Epithelial cell of esophagus (primary cell): ENCODE measurements around the gene TNS3.

Experiments
- DNase-seq: peaks from one replicate; pipeline ENCODE4 v3.0.0; 2010; ENCODE audit warnings: low read depth
- H3K4me3 ChIP-seq: 2 replicates; pipeline ENCODE4 v1.5.1; 2011; ENCODE audit warnings: mild to moderate bottlenecking, low read length, control low read depth
- CTCF ChIP-seq: IDR thresholded peaks from 2 replicates; pipeline ENCODE4 v1.5.1; 2011; ENCODE audit warnings: low read depth, mild to moderate bottlenecking, low read length, control low read depth, inconsistent platforms; ENCODE audit not compliant: insufficient read depth; ENCODE audit errors: missing control alignments

TNS3 gene

DNA sequence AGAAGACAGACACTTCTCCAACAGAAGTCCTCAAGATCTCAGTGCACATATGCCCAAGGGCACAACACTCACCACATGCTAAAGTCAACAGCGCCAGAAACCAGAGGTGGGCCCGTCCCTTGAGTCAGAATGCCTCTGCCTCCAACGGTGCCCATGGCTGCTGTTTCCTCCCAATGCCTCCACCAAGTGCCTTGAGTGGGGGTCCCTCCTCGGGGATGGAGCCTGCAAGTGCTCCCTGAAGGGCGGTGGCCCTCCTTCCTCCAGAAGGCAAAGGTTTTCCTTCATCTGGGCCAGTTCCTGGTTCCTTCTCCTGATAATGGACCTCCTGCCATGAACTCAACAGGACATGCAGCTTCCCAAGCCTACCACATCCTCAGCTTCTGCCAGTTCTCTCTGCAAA lies 58.5 kb downstream of the TNS3 start:
- no peak overlapping the region for H3K4me3 ChIP-seq
- TF ChIP-seq CTCF, result no peak
- no peak for DNase-seq

- no peak for TF ChIP-seq CTCF
- DNase-seq, result no peak
Measured at GRCh38 chr7:47521816-47522561, 59.9 kb downstream of the TNS3 start.

GRCh38 chr7:47521011-47521795 lies 60.7 kb downstream of the TNS3 start:
- no peak for TF ChIP-seq CTCF

More at GRCh38 chr7:47521816-47522561, 59.9 kb downstream of the TNS3 start:
- H3K4me3 ChIP-seq, result no peak overlapping the region

DNA sequence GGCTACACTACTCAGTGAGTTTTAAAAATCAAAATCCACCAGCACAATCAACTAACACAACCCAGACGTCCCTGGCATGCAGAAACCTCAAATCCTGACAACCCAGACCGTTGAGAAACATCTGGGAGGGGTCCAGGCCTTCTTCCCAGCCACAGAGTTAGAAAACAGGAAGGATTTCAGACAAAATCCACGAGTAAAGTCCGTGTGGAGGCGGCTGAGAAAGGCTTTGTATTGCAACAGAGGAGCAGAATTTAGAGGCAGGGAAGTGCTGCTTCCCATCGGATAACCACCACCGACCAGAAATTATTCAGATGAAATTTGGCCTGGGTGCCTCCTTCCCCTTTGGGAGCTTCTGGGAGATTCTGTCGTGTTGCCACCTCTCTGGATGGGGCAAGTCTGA lies 61.5 kb downstream of the TNS3 start:
- no peak for DNase-seq
- TF ChIP-seq CTCF, result no peak

More at GRCh38 chr7:47521011-47521795, 60.7 kb downstream of the TNS3 start:
- no peak for DNase-seq
- H3K4me3 ChIP-seq, result no peak overlapping the region

GRCh38 chr7:47518827-47519226 lies 63.1 kb downstream of the TNS3 start:
- peak; percentile 43 for DNase-seq
- no peak for TF ChIP-seq CTCF
- H3K4me3 ChIP-seq, result no peak overlapping the region

More for the DNA sequence above, 61.5 kb downstream of the TNS3 start:
- H3K4me3 ChIP-seq, result no peak overlapping the region

DNA sequence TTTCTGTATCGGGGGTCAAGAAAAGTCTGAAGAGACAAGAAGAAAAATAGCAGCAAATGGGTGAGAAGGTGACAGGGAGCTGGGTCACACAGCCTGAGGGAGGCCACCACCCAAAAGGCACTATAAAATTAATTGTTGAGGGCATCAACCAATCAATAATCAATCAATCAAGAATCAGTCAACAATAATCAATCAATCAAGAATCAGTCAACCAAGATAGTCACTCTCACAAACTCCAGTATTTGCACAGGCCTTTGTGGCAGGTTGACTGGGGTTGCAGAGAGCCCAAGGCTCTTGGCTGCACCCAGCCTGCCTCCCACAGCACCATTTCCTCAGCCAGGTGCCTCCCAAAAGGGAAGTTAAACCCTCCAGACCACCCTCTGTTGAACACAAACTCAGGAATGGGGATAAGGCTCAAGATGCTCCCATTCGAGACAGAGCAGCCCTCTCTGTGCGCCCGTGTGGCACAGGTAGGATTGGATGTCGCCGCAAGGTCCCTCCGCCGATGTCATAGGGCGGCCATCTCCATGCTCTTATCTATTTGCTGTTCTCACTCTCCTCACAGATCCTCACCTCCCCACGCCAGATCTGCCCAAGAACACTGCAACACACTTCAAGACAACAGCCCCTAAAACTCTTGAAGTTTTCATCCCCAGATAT lies 64.0 kb downstream of the TNS3 start:
- no peak for DNase-seq
- no peak overlapping the region for H3K4me3 ChIP-seq
- TF ChIP-seq CTCF, result no peak
